Esophagus muscularis mucosa (tissue), 4 donors: ENCODE results near the gene KLHL29. TPM values are rescaled to one million over a fixed set of nuclear protein-coding genes. Genes with fewer than 3 reads are reported as not detected.

Experiments
- DNase-seq: peaks from one replicate; pipeline ENCODE4 v3.0.0-alpha.2; 2017; ENCODE audit errors: extremely low spot score
- H3K27ac ChIP-seq, 4 donors: fragments of 200-600 bp; sonication (generic); replicated peaks in 1 of 4; 1 replicate in 3 of 4; 2 replicates in 1 of 4; pipeline ENCODE4 v1.5.1; 2016 to 2019; ENCODE audit warnings: mild to moderate bottlenecking in 1 of 4
- H3K27me3 ChIP-seq, 4 donors: fragments of 200-600 bp; sonication (generic); one replicate each; pipeline versions ENCODE4 v1.5.1 to v1.6.0; 2016 to 2019
- H3K36me3 ChIP-seq, 4 donors: fragments of 200-600 bp; sonication (generic); one replicate each; pipeline ENCODE4 v1.5.1; 2016 to 2019
- H3K4me1 ChIP-seq, 4 donors: fragments of 200-600 bp; sonication (generic); one replicate each; pipeline ENCODE4 v1.5.1; 2016 to 2019
- H3K4me3 ChIP-seq, 4 donors: fragments of 200-600 bp; sonication (generic); 1 replicate in 2 of 4; 2 replicates in 2 of 4; pipeline ENCODE4 v1.5.1; 2016 to 2019; ENCODE audit warnings: mild to moderate bottlenecking in 4 of 4, moderate library complexity in 1 of 4
- H3K9me3 ChIP-seq, 4 donors: fragments of 200-600 bp; sonication (generic); 1 replicate in 3 of 4; 2 replicates in 1 of 4; pipeline ENCODE4 v1.5.1; 2016 to 2019
- CTCF ChIP-seq, 3 experiments: fragments of 200-600 bp in 2 of 3; fragments of 450-650 bp in 1 of 3; sonication (generic) in 2 of 3; IDR thresholded peaks; one replicate each; pipeline ENCODE4 v1.5.1; 2017 to 2019; ENCODE audit warnings: antibody characterized with exemption in 3 of 3, mild to moderate bottlenecking in 2 of 3, moderate library complexity in 1 of 3
- EP300 ChIP-seq: sonication (generic); formaldehyde crosslinking; IDR thresholded peaks from one replicate; pipeline ENCODE4 v1.6.1; 2017; ENCODE audit warnings: antibody characterized with exemption
- POLR2A ChIP-seq: fragments of 450-650 bp; IDR thresholded peaks from one replicate; pipeline ENCODE4 v1.6.1; 2017; ENCODE audit warnings: antibody characterized with exemption, moderate library complexity, mild to moderate bottlenecking, low read depth
- POLR2AphosphoS5 ChIP-seq, 2 donors: sonication (generic); formaldehyde crosslinking; IDR thresholded peaks; one replicate each; pipeline ENCODE4 v1.6.1; 2017; ENCODE audit warnings: antibody characterized with exemption in 2 of 2
- WGBS: methylation state at CpG from one replicate; pipeline ENCODE4 v1.1.5; 2018; 5-methylcytosine and 5-hydroxymethylcytosine counted together
- intact Hi-C: fragments of 100-400 bp; cut with DNase I; formaldehyde crosslinking; loops from one replicate; pipeline ENCODE4 v1.15.1; 2023
- total RNA-seq, 4 donors: library from RNA; depleted of rRNA; stranded (reverse); fragments of >200 nt; gene quantifications; one replicate each; pipeline versions ENCODE4 v1.1.0 to v1.2.1, GENCODE V29; 2016

Gene KLHL29
- total RNA-seq, 4 donors from 2014 or later = 22.0 to 26.1 (median 23.4) TPM

DNA sequence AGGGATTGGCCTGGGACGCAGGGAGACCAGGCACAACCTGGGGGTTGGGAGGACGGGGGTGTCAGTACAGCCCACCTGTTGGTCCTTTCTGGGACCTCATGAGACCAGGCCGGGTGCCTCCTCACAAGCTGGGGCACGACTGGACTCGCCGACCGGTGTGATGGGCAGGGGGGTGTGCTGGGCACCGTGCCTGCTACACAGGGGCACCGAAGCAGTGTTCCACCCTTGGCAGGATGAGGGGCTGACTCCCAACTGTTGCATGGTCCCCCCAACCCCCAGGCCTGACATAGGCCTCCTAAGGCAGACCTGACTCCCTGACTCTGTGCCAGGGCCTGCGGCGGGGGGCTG is 285.2 kb downstream of the KLHL29 start:
- no peak for TF ChIP-seq POLR2A
- TF ChIP-seq EP300 = no peak
- TF ChIP-seq CTCF (IDR thresholded peaks at IDR 0.05) = no peak
- no peak for TF ChIP-seq POLR2AphosphoS5 (IDR thresholded peaks at IDR 0.05)
- intact Hi-C loops = no loop called here
- peak overlapping the region; percentile 69 to 78 (median 72) for H3K27ac ChIP-seq

GRCh38 chr2:23673082-23673481 is 288.1 kb downstream of the KLHL29 start:
- TF ChIP-seq POLR2A = no peak
- TF ChIP-seq POLR2AphosphoS5 (IDR thresholded peaks at IDR 0.05) = no peak
- TF ChIP-seq EP300 = no peak
- no peak for TF ChIP-seq CTCF (IDR thresholded peaks at IDR 0.05)
- DNase-seq = no peak
- Histone ChIP-seq H3K36me3 (peaks cover 0 to 4% (median 0%) of the 10 kb centered on the region in 4 donors), H3K27ac (no peak overlapping the region), H3K9me3 (peaks cover 0 to 2% (median 0%) of the 10 kb centered on the region in 4 donors), H3K4me1 (peaks cover 17 to 42% (median 39%) of the 10 kb centered on the region in 4 donors), H3K4me3 (no peak overlapping the region), H3K27me3 (no peaks in the 10 kb centered on the region)
- 86% methylated on average over 6 of the region's 6 CpGs for WGBS
- intact Hi-C loops = no loop called here

More for the DNA sequence above, 285.2 kb downstream of the KLHL29 start:
- Histone ChIP-seq H3K4me3 (no peak overlapping the region), H3K36me3 (peaks cover 0 to 6% (median 2%) of the 10 kb centered on the region in 4 donors), H3K9me3 (no peaks in the 10 kb centered on the region), H3K4me1 (peaks cover 17 to 34% (median 31%) of the 10 kb centered on the region in 4 donors), H3K27me3 (no peaks in the 10 kb centered on the region)
- no peak for DNase-seq
- WGBS = 58% methylated on average over 11 of the region's 11 CpGs

GRCh38 chr2:23673830-23674679 is 289.1 kb downstream of the KLHL29 start:
- intact Hi-C loops = no loop called here
- Histone ChIP-seq H3K36me3 (peaks cover 0 to 4% (median 0%) of the 10 kb centered on the region in 4 donors), H3K27me3 (no peaks in the 10 kb centered on the region), H3K9me3 (peaks cover 0 to 3% (median 0%) of the 10 kb centered on the region in 4 donors), H3K4me3 (no peak overlapping the region), H3K27ac (no peak overlapping the region), H3K4me1 (peaks cover 13 to 35% (median 32%) of the 10 kb centered on the region in 4 donors)
- TF ChIP-seq POLR2A (no peak), EP300 (no peak), CTCF (IDR thresholded peaks at IDR 0.05) (no peak), POLR2AphosphoS5 (IDR thresholded peaks at IDR 0.05) (no peak)
- no peak for DNase-seq
- 74% methylated on average over 12 of the region's 12 CpGs for WGBS

DNA sequence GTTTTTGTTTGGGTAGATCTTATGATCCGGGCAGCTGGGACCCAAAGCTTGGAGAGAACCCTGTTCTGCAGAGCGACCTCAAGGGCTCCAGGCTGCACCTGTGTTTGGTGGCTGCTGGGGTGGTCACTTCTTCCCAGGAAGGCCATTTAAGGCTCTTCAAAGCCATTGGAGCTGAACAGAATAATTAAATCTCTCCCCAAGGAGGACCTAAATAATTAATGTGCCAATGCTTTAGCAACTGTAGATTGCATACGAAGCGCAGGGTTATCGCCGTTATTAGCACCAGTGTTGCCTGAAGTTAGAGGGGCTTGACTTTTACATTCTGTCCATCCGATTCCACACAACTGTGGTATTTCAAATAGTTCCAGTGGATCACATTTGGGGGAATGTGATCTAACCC is 290.5 kb downstream of the KLHL29 start:
- Histone ChIP-seq H3K4me3 (no peak overlapping the region), H3K36me3 (peaks cover 0 to 4% (median 0%) of the 10 kb centered on the region in 4 donors), H3K9me3 (peaks cover 0 to 3% (median 0%) of the 10 kb centered on the region in 4 donors), H3K4me1 (peaks cover 0 to 20% (median 17%) of the 10 kb centered on the region in 4 donors), H3K27me3 (no peaks in the 10 kb centered on the region), H3K27ac (no peak overlapping the region)
- TF ChIP-seq EP300 (no peak), POLR2AphosphoS5 (IDR thresholded peaks at IDR 0.05) (no peak), POLR2A (no peak), CTCF (IDR thresholded peaks at IDR 0.05) (no peak)
- intact Hi-C loops = no loop called here
- 97% methylated on average over 7 of the region's 7 CpGs for WGBS
- DNase-seq = no peak
